ENCODE data around the gene EPB41L5. TPM values are rescaled to one million over a fixed set of nuclear protein-coding genes. Genes with fewer than 3 reads are reported as not detected.

EPB41L5 gene
- total and polyA plus RNA-seq, 10 donors, result 0.97 to 10.5 (median 8.5) TPM

- H3K4me3 ChIP-seq, result no peak overlapping the region
- no peaks in the 10 kb centered on the region for H3K27me3 ChIP-seq (replicated peaks in 1 of 7)
- 68 to 77% (median 70%) methylated on average over 3 of the region's 3 CpGs for WGBS, 5 donors
- H3K36me3 ChIP-seq, result peaks cover 0 to 21% (median 0%) of the 10 kb centered on the region in 6 donors
- H3K27ac ChIP-seq, result no peak overlapping the region
- intact Hi-C loops (cut with DNase I; ENCODE audit: low total_unique reads), result no loop called here
- no peak for TF ChIP-seq POLR2AphosphoS5 (IDR thresholded peaks at IDR 0.05)
- no peak for TF ChIP-seq POLR2A (IDR thresholded peaks at IDR 0.05)
- TF ChIP-seq CTCF (IDR thresholded peaks at IDR 0.05 in 8 of 11, conservative IDR thresholded peaks at IDR 0.05 in 3 of 11), result no peak
- H3K4me1 ChIP-seq, result no peaks in the 10 kb centered on the region
- H3K9me3 ChIP-seq, result no peaks in the 10 kb centered on the region
- DNase-seq, result no peak
These were observed 65.0 kb downstream of the EPB41L5 start for GRCh38 chr2:120077896-120078295.

- peaks cover 0 to 21% (median 0%) of the 10 kb centered on the region in 6 donors for H3K36me3 ChIP-seq
- no peak overlapping the region for H3K27ac ChIP-seq
- no peak overlapping the region for H3K4me3 ChIP-seq
- no peaks in the 10 kb centered on the region for H3K9me3 ChIP-seq
- TF ChIP-seq CTCF (IDR thresholded peaks at IDR 0.05 in 8 of 11, conservative IDR thresholded peaks at IDR 0.05 in 3 of 11) (no peak), POLR2A (IDR thresholded peaks at IDR 0.05) (no peak), POLR2AphosphoS5 (IDR thresholded peaks at IDR 0.05) (no peak)
- no peaks in the 10 kb centered on the region for H3K4me1 ChIP-seq
- DNase-seq, result no peak
- intact Hi-C loops (cut with DNase I; ENCODE audit: low total_unique reads), result no loop called here
- WGBS, 5 donors, result 58 to 66% (median 61%) methylated on average over 2 of the region's 2 CpGs
- no peaks in the 10 kb centered on the region for H3K27me3 ChIP-seq (replicated peaks in 1 of 7)
These were observed 66.8 kb downstream of the EPB41L5 start for GRCh38 chr2:120079647-120080046.

- 89 to 95% (median 92%) methylated on average over 3 of the region's 3 CpGs for WGBS, 5 donors
- intact Hi-C loops (cut with DNase I; ENCODE audit: low total_unique reads), result no loop called here
- TF ChIP-seq CTCF (IDR thresholded peaks at IDR 0.05 in 8 of 11, conservative IDR thresholded peaks at IDR 0.05 in 3 of 11), result no peak
- TF ChIP-seq POLR2AphosphoS5 (IDR thresholded peaks at IDR 0.05), result no peak
- TF ChIP-seq POLR2A (IDR thresholded peaks at IDR 0.05), result no peak
- Histone ChIP-seq H3K4me3 (no peak overlapping the region), H3K27me3 (replicated peaks in 1 of 7) (no peaks in the 10 kb centered on the region), H3K36me3 (peaks cover 0 to 37% (median 4%) of the 10 kb centered on the region in 6 donors), H3K4me1 (no peaks in the 10 kb centered on the region), H3K9me3 (no peaks in the 10 kb centered on the region), H3K27ac (no peak overlapping the region)
- DNase-seq, result no peak
These were observed 78.6 kb downstream of the EPB41L5 start for GRCh38 chr2:120091436-120091835.

- WGBS, 5 donors, result 84 to 94% (median 91%) methylated on average over 1 of the region's 1 CpG
- no peaks in the 10 kb centered on the region for H3K4me1 ChIP-seq
- no peaks in the 10 kb centered on the region for H3K9me3 ChIP-seq
- no peak for TF ChIP-seq POLR2A (IDR thresholded peaks at IDR 0.05)
- TF ChIP-seq POLR2AphosphoS5 (IDR thresholded peaks at IDR 0.05), result no peak
- no peak for TF ChIP-seq CTCF (IDR thresholded peaks at IDR 0.05 in 8 of 11, conservative IDR thresholded peaks at IDR 0.05 in 3 of 11)
- H3K4me3 ChIP-seq, result no peak overlapping the region
- intact Hi-C loops (cut with DNase I; ENCODE audit: low total_unique reads), result no loop called here
- H3K27ac ChIP-seq, result no peak overlapping the region
- H3K27me3 ChIP-seq (replicated peaks in 1 of 7), result no peaks in the 10 kb centered on the region
- DNase-seq, result no peak
- peaks cover 0 to 24% (median 0%) of the 10 kb centered on the region in 6 donors for H3K36me3 ChIP-seq
These were observed 81.9 kb downstream of the EPB41L5 start for GRCh38 chr2:120094795-120095194.

Data from spleen (tissue), 11 donors.